SK-N-SH (cell line): ENCODE results near the gene OPTC. TPM values are rescaled to one million over a fixed set of nuclear protein-coding genes. Genes with fewer than 3 reads are reported as not detected.

ENCODE experiments used
- CTCF ChIA-PET: fragments of 300-600, 350-600 bp; formaldehyde crosslinking; extraction: SDS; loops from one replicate; lab custom pipeline; 2021; lab: Yijun Ruan, JAX
- POLR2A ChIA-PET: fragments of 350-600 bp; sonication (Branson Sonifier 250); formaldehyde crosslinking; extraction: SDS; loops from one replicate; lab custom pipeline; 2020; ENCODE audit warnings: antibody characterized with exemption, inconsistent platforms; lab: Yijun Ruan, JAX
- DNase-seq: peaks from one replicate; pipeline ENCODE4 v3.0.0; 2012
- H2AFZ ChIP-seq: fragments of 200-600 bp; sonication (generic); 2 replicates; pipeline ENCODE4 v1.8.1; 2016; ENCODE audit warnings: antibody characterized with exemption, mild to moderate bottlenecking, low read depth
- H3F3A ChIP-seq: fragments of 200-600 bp; sonication (generic); replicated peaks from 2 replicates; pipeline ENCODE3; 2016; ENCODE audit warnings: antibody characterized with exemption, mild to moderate bottlenecking; ENCODE audit not compliant: insufficient read depth
- H3K27ac ChIP-seq, 2 experiments: fragments of 200-500 bp in 1 of 2; fragments of 200-600 bp in 1 of 2; sonication (Bioruptor generic) in 1 of 2; sonication (generic), shearing (Covaris generic) in 1 of 2; 2 replicates each; pipeline versions ENCODE4 v1.5.1 to v1.6.1; 2014 to 2016; ENCODE audit warnings: low read depth in 2 of 2, inconsistent platforms in 1 of 2, low read length in 1 of 2, mild to moderate bottlenecking in 1 of 2, mixed read lengths in 1 of 2
- H3K27me3 ChIP-seq: fragments of 200-600 bp; sonication (generic), shearing (Covaris generic); 2 replicates; pipeline ENCODE4 v1.6.1; 2016; ENCODE audit warnings: mixed run types; ENCODE audit not compliant: insufficient read depth
- H3K36me3 ChIP-seq, 2 experiments: fragments of 200-500 bp in 1 of 2; fragments of 200-600 bp in 1 of 2; sonication (Bioruptor generic) in 1 of 2; sonication (generic) in 1 of 2; replicated peaks in 1 of 2; 2 replicates each; pipeline versions ENCODE3 to v1.5.1; 2014 to 2016; ENCODE audit warnings: low read length in 1 of 2, mild to moderate bottlenecking in 1 of 2; ENCODE audit not compliant: insufficient read depth in 2 of 2, control insufficient read depth in 1 of 2
- H3K4me1 ChIP-seq, 2 experiments: fragments of 200-500 bp in 1 of 2; fragments of 200-600 bp in 1 of 2; sonication (Bioruptor generic) in 1 of 2; sonication (generic), shearing (Covaris generic) in 1 of 2; 2 replicates each; pipeline versions ENCODE4 v1.5.1 to v1.6.1; 2014 to 2016; ENCODE audit warnings: low read depth in 1 of 2, low read length in 1 of 2, mixed run types in 1 of 2; ENCODE audit not compliant: insufficient read depth in 2 of 2, control insufficient read depth in 1 of 2
- H3K4me2 ChIP-seq: fragments of 200-600 bp; sonication (generic), shearing (Covaris generic); 2 replicates; pipeline ENCODE4 v1.6.1; 2017; ENCODE audit warnings: mixed run types
- H3K4me3 ChIP-seq, 2 experiments: fragments of 200-500 bp in 1 of 2; fragments of 200-600 bp in 1 of 2; sonication (Bioruptor generic) in 1 of 2; sonication (generic), shearing (Covaris generic) in 1 of 2; 2 replicates each; pipeline versions ENCODE4 v1.5.1 to v1.8.1; 2014 to 2016; ENCODE audit warnings: low read depth in 2 of 2, inconsistent platforms in 1 of 2, low read length in 1 of 2, mild to moderate bottlenecking in 1 of 2, mixed read lengths in 1 of 2, moderate library complexity in 1 of 2
- H3K79me2 ChIP-seq: fragments of 200-600 bp; sonication (generic); 2 replicates; pipeline ENCODE4 v1.8.1; 2017; ENCODE audit warnings: mild to moderate bottlenecking; ENCODE audit not compliant: insufficient read depth
- H3K9ac ChIP-seq: fragments of 200-600 bp; sonication (generic); 2 replicates; pipeline ENCODE4 v1.6.1; 2017; ENCODE audit warnings: mixed run types
- H3K9me2 ChIP-seq: fragments of 200-600 bp; sonication (generic); 2 replicates; pipeline ENCODE4 v1.6.1; 2017; ENCODE audit warnings: mixed run types
- H3K9me3 ChIP-seq: fragments of 200-600 bp; sonication (generic); 2 replicates; pipeline ENCODE4 v1.6.1; 2017; ENCODE audit warnings: mixed run types, mild to moderate bottlenecking, moderate library complexity
- H4K20me1 ChIP-seq: fragments of 200-600 bp; sonication (generic); 2 replicates; pipeline ENCODE4 v1.6.1; 2017; ENCODE audit warnings: mild to moderate bottlenecking, mixed run types; ENCODE audit not compliant: insufficient read depth
- CHD2 ChIP-seq: fragments of 150-350 bp; IDR thresholded peaks from 2 replicates; pipeline ENCODE4 v1.6.1; 2018; ENCODE audit warnings: low read length; ENCODE audit not compliant: partially characterized antibody
- ELF1 ChIP-seq: IDR thresholded peaks from 2 replicates; pipeline ENCODE4 v1.4.0; 2012
- EZH2phosphoT487 ChIP-seq: fragments of 200-600 bp; sonication (generic); IDR thresholded peaks from 2 replicates; pipeline ENCODE4 v1.6.1; 2017; ENCODE audit warnings: low read depth, mixed run types, mild to moderate bottlenecking, antibody characterized with exemption, moderate library complexity, borderline replicate concordance
- FOSL2 ChIP-seq: IDR thresholded peaks from 2 replicates; pipeline ENCODE4 v1.4.0; 2012; ENCODE audit warnings: low read depth, mild to moderate bottlenecking, moderate library complexity, borderline replicate concordance
- FOXM1 ChIP-seq: IDR thresholded peaks from 2 replicates; pipeline ENCODE4 v1.4.0; 2012; ENCODE audit warnings: low read depth, mild to moderate bottlenecking
- GATA2 ChIP-seq: sonication (generic); formaldehyde crosslinking; IDR thresholded peaks from 2 replicates; pipeline ENCODE4 v1.5.0; 2020; ENCODE audit warnings: mild to moderate bottlenecking, missing genetic modification reagents
- IRF3 ChIP-seq: fragments of 150-350 bp; IDR thresholded peaks from 2 replicates; pipeline ENCODE4 v1.6.1; 2016; ENCODE audit warnings: mild to moderate bottlenecking, low read depth, low read length
- JUND ChIP-seq: IDR thresholded peaks from 2 replicates; pipeline ENCODE4 v1.4.0; 2012
- MXI1 ChIP-seq: IDR thresholded peaks from 2 replicates; pipeline ENCODE4 v1.6.1; 2012; ENCODE audit warnings: mild to moderate bottlenecking, low read depth, low read length, improper control_type of control experiment
- NRF1 ChIP-seq: IDR thresholded peaks from 2 replicates; pipeline ENCODE4 v1.6.1; 2012; ENCODE audit warnings: low read depth, mild to moderate bottlenecking, low read length
- PBX3 ChIP-seq: IDR thresholded peaks from 2 replicates; pipeline ENCODE4; 2012
- POLR2AphosphoS5 ChIP-seq: IDR thresholded peaks from 2 replicates; pipeline ENCODE4 v1.6.1; 2012; ENCODE audit warnings: low read depth, low read length
- REST ChIP-seq: IDR thresholded peaks from 2 replicates; pipeline ENCODE4 v1.6.1; 2012; ENCODE audit warnings: mild to moderate bottlenecking, low read depth, low read length, moderate library complexity
- SMC3 ChIP-seq: IDR thresholded peaks from 2 replicates; pipeline ENCODE4 v1.6.1; 2012; ENCODE audit warnings: low read depth, low read length, improper control_type of control experiment
- TAF1 ChIP-seq: IDR thresholded peaks from 2 replicates; pipeline ENCODE4 v1.6.1; 2012; ENCODE audit warnings: low read depth, mild to moderate bottlenecking, low read length, moderate library complexity, borderline replicate concordance
- TEAD4 ChIP-seq: IDR thresholded peaks from 2 replicates; pipeline ENCODE4 v1.4.0; 2012; ENCODE audit warnings: mild to moderate bottlenecking, borderline replicate concordance; ENCODE audit not compliant: insufficient read depth
- WGBS: methylation state at CpG from one replicate; pipeline ENCODE4 v1.1.6; 2017; ENCODE audit warnings: low lambda C conversion rate; 5-methylcytosine and 5-hydroxymethylcytosine counted together
- polyA plus RNA-seq, 3 experiments: library from polyadenylated mRNA; depleted of rRNA; stranded (reverse); fragments of >200 nt; gene quantifications; 2 replicates each; pipeline ENCODE4 v1.2.3, GENCODE V29; 2012

The OPTC gene
- polyA plus RNA-seq, 1 of the 3 experiments (the other 2 are of a cell fraction) = not detected

- no peak overlapping the region for H3K27ac ChIP-seq
- no peaks in the 10 kb centered on the region for H3K9me2 ChIP-seq
- no peaks in the 10 kb centered on the region for H3K9me3 ChIP-seq
- no peaks in the 10 kb centered on the region for H3K27me3 ChIP-seq
- no peak for DNase-seq
- CTCF ChIA-PET = interaction anchor here (1.4 to 19.8 kb wide), 4 partner anchors 151 to 225 kb away, joined by 3 to 351 read pairs (median 9); no protein-coding TSS in a partner anchor
- TF ChIP-seq FOXM1 = no peak
- no peak for TF ChIP-seq EZH2phosphoT487
- no peak for TF ChIP-seq IRF3
- TF ChIP-seq REST = no peak
- TF ChIP-seq SMC3 = no peak
- TF ChIP-seq MXI1 = no peak
- no peak for TF ChIP-seq PBX3
- no peak for TF ChIP-seq JUND
- no peak for TF ChIP-seq POLR2AphosphoS5
- no peak for TF ChIP-seq NRF1
- no peak for TF ChIP-seq TEAD4
- TF ChIP-seq FOSL2 = no peak
- TF ChIP-seq TAF1 = no peak
- TF ChIP-seq CHD2 = no peak
- no peak for TF ChIP-seq ELF1
- no peak for TF ChIP-seq GATA2
- H3K79me2 ChIP-seq = no peaks in the 10 kb centered on the region
- no peaks in the 10 kb centered on the region for H3K36me3 ChIP-seq
- no peak overlapping the region for H2AFZ ChIP-seq
- H3K4me1 ChIP-seq = peaks cover 0 to 17% of the 10 kb centered on the region in 2 experiments; a peak in 1 of 4 replicates
- POLR2A ChIA-PET = no interaction called here
- WGBS = 70% methylated on average over 7 of the region's 8 CpGs
- no peak overlapping the region for H3K9ac ChIP-seq
- no peaks in the 10 kb centered on the region for H4K20me1 ChIP-seq
- no peak overlapping the region for H3K4me3 ChIP-seq
- H3F3A ChIP-seq = peaks cover under 1% of the 10 kb centered on the region
- H3K4me2 ChIP-seq = no peak overlapping the region
Measured at GRCh38 chr1:203492082-203492747, 1.7 kb upstream of the OPTC start.
